ENCODE data around the gene NPTX2.
"Not testable (repeated sequence)": the region's sequence is repeated elsewhere in the genome, so short reads cannot be mapped to it uniquely, and the experiment has no call there.

Gene NPTX2, protein sequence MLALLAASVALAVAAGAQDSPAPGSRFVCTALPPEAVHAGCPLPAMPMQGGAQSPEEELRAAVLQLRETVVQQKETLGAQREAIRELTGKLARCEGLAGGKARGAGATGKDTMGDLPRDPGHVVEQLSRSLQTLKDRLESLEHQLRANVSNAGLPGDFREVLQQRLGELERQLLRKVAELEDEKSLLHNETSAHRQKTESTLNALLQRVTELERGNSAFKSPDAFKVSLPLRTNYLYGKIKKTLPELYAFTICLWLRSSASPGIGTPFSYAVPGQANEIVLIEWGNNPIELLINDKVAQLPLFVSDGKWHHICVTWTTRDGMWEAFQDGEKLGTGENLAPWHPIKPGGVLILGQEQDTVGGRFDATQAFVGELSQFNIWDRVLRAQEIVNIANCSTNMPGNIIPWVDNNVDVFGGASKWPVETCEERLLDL

GRCh38 chr7:98617051-98617959, at the start of gene NPTX2:
Gene NPTX2, plus strand, starts transcription at chr7:98617285. Its CDS starts 177 bp downstream, at chr7:98617462.
- Histone ChIP-seq H3K9ac (ENCODE audit: low read length) (no peak within 1 kb of the TSS), H3K4me3 (ENCODE audit: low read length) (peak within 1 kb of the TSS; percentile 8), H3K4me1 (ENCODE audit: control insufficient read depth, insufficient read depth, low read length) (no peaks in the 10 kb centered on the region), H3K27me3 (ENCODE audit: control insufficient read depth, insufficient read depth, low read length) (peaks cover 14% of the 10 kb centered on the region), H3K27ac (ENCODE audit: low read depth, low read length) (no peak within 1 kb of the TSS), H3K36me3 (ENCODE audit: control insufficient read depth, insufficient read depth, low read length) (no peaks in the 10 kb centered on the region)

DNA sequence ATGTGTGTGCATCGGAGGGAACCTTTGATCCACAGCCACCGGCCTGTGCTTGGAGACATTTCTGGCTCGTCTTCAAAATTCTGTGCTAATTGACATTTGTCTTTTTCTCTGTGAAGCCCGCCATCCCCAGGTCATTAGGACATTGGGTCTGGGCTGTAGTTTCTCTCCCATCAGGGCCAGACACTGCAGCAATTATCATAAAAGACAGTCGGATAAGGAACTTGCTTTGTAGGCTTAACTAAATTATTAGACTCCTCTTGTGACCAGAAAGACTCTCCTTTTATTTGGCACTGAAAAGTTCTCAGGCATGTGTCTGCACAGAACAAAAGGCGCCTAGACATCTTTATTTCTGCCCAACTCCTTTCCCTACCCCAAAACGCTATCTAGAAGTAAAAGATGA, 49.1 kb upstream of the NPTX2 start:
- no peaks in the 10 kb centered on the region for H3K27me3 ChIP-seq (ENCODE audit: control insufficient read depth, insufficient read depth, low read length)
- H3K27ac ChIP-seq (ENCODE audit: low read depth, low read length): no peak overlapping the region
- H3K36me3 ChIP-seq (ENCODE audit: control insufficient read depth, insufficient read depth, low read length): no peaks in the 10 kb centered on the region
- no peak overlapping the region for H3K9ac ChIP-seq (ENCODE audit: low read length)
- no peaks in the 10 kb centered on the region for H3K4me1 ChIP-seq (ENCODE audit: control insufficient read depth, insufficient read depth, low read length)
- H3K4me3 ChIP-seq (ENCODE audit: low read length): no peak overlapping the region

DNA sequence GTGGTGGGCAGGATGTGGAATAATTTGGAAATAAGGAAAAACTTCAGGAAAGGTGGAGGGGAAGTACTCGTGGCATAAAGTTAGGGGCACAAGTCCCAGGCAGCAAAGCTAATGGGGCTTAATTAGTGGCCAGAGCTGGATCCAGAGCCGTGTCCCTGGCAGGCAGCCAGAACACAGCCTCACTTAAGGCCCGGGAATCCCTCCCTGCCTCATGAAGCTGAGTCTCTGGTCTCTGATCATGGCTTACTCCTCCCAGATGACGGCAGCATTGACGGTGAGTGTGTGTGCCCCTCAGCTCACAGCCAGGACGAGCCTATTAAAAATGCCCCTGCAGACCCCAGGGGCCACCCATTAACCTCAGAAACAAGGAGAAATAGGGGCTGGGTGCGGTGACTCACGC, 48.2 kb upstream of the NPTX2 start:
- no peak overlapping the region for H3K4me3 ChIP-seq (ENCODE audit: low read length)
- no peaks in the 10 kb centered on the region for H3K4me1 ChIP-seq (ENCODE audit: control insufficient read depth, insufficient read depth, low read length)
- H3K27ac ChIP-seq (ENCODE audit: low read depth, low read length): no peak overlapping the region
- no peaks in the 10 kb centered on the region for H3K27me3 ChIP-seq (ENCODE audit: control insufficient read depth, insufficient read depth, low read length)
- no peak overlapping the region for H3K9ac ChIP-seq (ENCODE audit: low read length)
- H3K36me3 ChIP-seq (ENCODE audit: control insufficient read depth, insufficient read depth, low read length): no peaks in the 10 kb centered on the region

DNA sequence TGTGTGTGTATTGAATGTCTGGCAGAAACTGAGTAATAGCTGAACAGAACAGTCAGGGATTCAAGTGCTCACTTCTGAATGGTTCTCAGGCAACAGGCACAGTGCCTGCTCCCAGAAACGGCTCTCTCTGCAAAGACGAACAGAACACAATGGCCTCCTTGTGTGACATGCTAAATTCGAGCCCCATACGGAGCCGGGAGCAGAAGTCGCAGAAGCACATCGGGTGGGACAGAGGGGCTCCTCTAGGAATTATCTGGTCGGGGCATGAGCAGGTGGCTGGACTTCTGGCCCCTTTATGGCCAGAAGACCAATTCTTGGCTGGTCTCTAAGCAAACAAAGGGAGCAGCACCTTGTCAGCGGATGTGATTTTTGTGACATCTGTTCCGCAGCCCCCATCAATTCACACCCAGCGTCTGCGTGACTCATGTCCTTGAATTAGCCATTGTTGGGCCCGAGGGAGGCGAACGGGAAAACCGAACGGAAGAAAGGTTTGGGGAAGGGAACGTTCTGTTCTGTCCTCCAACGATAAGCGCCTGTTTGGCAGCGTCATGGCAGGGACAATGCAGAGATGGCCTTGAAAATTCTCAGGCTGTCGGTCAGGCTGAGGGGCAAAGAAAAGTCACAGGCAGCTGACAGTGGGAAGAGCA, 47.3 kb upstream of the NPTX2 start:
- Histone ChIP-seq H3K27me3 (ENCODE audit: control insufficient read depth, insufficient read depth, low read length) (no peaks in the 10 kb centered on the region), H3K4me3 (ENCODE audit: low read length) (no peak overlapping the region), H3K9ac (ENCODE audit: low read length) (no peak overlapping the region), H3K36me3 (ENCODE audit: control insufficient read depth, insufficient read depth, low read length) (no peaks in the 10 kb centered on the region), H3K4me1 (ENCODE audit: control insufficient read depth, insufficient read depth, low read length) (no peaks in the 10 kb centered on the region), H3K27ac (ENCODE audit: low read depth, low read length) (peak overlapping the region; percentile 55)

GRCh38 chr7:98571006-98571405, 46.1 kb upstream of the NPTX2 start:
- Histone ChIP-seq H3K27ac (ENCODE audit: low read depth, low read length) (no peak overlapping the region), H3K4me3 (ENCODE audit: low read length) (no peak overlapping the region), H3K4me1 (ENCODE audit: control insufficient read depth, insufficient read depth, low read length) (no peaks in the 10 kb centered on the region), H3K9ac (ENCODE audit: low read length) (no peak overlapping the region), H3K27me3 (ENCODE audit: control insufficient read depth, insufficient read depth, low read length) (no peaks in the 10 kb centered on the region), H3K36me3 (ENCODE audit: control insufficient read depth, insufficient read depth, low read length) (no peaks in the 10 kb centered on the region)

DNA sequence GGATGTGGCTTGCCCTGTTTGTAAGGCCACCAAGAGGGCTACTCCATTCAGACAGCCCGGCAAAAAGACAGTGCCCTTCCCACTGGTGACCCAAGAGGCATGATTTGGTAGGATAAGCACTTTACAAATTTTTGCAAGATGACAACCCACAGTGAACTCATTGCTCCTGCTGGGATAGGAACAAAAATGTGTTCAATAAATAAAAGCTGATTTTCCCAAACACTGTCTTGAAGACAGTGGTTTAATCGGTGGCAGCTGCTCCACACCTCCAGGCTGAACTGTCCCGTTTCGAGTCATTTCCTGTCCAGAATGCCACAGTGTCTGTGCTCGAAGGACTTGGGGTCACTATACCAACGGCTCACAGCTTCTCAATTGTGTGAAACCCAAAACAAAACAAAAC, 45.1 kb upstream of the NPTX2 start:
- Histone ChIP-seq H3K27me3 (ENCODE audit: control insufficient read depth, insufficient read depth, low read length) (no peaks in the 10 kb centered on the region), H3K36me3 (ENCODE audit: control insufficient read depth, insufficient read depth, low read length) (no peaks in the 10 kb centered on the region), H3K27ac (ENCODE audit: low read depth, low read length) (no peak overlapping the region), H3K4me3 (ENCODE audit: low read length) (no peak overlapping the region), H3K4me1 (ENCODE audit: control insufficient read depth, insufficient read depth, low read length) (no peaks in the 10 kb centered on the region), H3K9ac (ENCODE audit: low read length) (no peak overlapping the region)

DNA sequence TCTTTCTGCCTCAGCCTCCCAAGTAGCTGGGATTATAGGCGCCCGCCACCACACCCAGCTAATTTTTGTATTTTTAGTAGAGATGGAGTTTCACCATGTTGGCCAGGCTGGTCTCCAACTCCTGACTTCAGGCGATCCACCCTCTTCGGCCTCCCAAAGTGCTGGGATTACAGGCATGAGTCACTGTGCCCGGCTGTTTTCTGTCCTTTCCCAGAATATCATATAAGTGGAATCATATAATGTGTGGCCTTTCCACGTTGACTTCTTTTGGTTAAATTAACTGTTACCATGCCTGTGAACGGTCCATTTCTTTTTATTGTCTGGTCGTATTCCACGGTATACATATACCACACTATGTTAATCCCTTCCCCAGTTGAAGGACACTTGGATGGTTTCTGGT, 44.4 kb upstream of the NPTX2 start:
- not testable (repeated sequence) for H3K36me3 ChIP-seq (ENCODE audit: control insufficient read depth, insufficient read depth, low read length); H3K4me1 ChIP-seq (ENCODE audit: control insufficient read depth, insufficient read depth, low read length); H3K27me3 ChIP-seq (ENCODE audit: control insufficient read depth, insufficient read depth, low read length); H3K4me3 ChIP-seq (ENCODE audit: low read length); H3K9ac ChIP-seq (ENCODE audit: low read length); H3K27ac ChIP-seq (ENCODE audit: low read depth, low read length)

DNA sequence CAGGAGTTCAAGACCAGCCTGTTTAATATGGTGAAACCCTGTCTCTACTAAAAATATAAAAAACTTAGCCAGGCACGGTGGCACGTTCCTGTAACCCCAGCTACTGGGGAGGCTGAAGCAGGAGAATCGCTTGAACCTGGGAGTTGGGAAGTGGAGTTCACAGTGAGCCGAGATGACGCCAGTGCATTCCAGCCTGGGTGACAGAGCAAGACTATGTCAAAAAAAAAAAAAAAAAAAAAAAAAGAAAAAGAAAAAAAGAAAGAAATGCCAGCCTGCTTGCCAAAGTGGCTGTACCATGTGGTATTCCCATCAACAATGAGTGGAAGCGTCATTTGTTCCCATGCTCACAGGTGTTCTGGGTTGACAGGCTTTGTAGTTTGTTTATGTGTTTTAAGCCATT, 43.3 kb upstream of the NPTX2 start:
- H3K4me3 ChIP-seq (ENCODE audit: low read length): no peak overlapping the region
- H3K4me1 ChIP-seq (ENCODE audit: control insufficient read depth, insufficient read depth, low read length): no peaks in the 10 kb centered on the region
- no peak overlapping the region for H3K9ac ChIP-seq (ENCODE audit: low read length)
- H3K27me3 ChIP-seq (ENCODE audit: control insufficient read depth, insufficient read depth, low read length): no peaks in the 10 kb centered on the region
- H3K27ac ChIP-seq (ENCODE audit: low read depth, low read length): no peak overlapping the region
- no peaks in the 10 kb centered on the region for H3K36me3 ChIP-seq (ENCODE audit: control insufficient read depth, insufficient read depth, low read length)

DNA sequence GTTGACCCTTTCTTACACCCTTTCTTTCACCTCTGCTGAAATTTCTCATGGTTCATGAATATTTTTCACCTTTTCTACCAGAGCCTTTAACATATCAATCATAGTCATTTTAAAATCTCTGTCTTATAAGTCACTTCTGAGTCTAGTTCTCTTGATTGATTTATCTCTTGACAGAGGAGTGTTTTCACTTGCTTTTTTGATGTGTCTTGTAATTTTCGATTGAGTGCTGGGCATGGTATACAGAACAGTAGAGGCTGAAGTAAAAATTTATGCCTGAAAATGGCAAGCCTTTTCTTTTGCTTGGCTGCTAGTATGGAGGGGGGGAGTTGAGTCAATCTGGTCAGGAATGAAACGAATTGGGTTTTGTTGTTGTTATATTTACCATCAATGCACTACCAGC, 41.2 kb upstream of the NPTX2 start:
- Histone ChIP-seq H3K4me1 (ENCODE audit: control insufficient read depth, insufficient read depth, low read length) (no peaks in the 10 kb centered on the region), H3K27ac (ENCODE audit: low read depth, low read length) (no peak overlapping the region), H3K9ac (ENCODE audit: low read length) (no peak overlapping the region), H3K27me3 (ENCODE audit: control insufficient read depth, insufficient read depth, low read length) (no peaks in the 10 kb centered on the region), H3K4me3 (ENCODE audit: low read length) (no peak overlapping the region), H3K36me3 (ENCODE audit: control insufficient read depth, insufficient read depth, low read length) (no peaks in the 10 kb centered on the region)

GRCh38 chr7:98584830-98585229, 32.3 kb upstream of the NPTX2 start:
- no peaks in the 10 kb centered on the region for H3K4me1 ChIP-seq (ENCODE audit: control insufficient read depth, insufficient read depth, low read length)

DNA sequence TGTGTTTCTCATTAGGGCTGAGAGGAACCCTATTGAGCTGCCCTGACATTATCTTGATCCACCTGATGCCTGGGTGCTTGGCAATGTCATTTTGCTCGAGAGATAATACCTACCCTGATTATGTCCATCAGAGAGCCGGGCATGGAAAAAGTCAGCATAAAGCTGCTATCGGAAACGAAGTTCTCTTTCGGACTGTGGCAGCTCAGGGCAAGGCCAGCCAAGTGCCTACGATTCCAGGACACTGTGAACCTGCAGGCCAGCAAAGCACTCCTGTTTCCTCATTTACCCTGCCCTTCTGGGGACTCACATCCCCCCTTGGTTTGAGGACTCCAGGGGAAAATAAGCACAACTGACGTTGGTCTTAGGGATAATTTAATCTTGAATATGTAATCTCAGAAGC, 25.2 kb upstream of the NPTX2 start:
- no peaks in the 10 kb centered on the region for H3K4me1 ChIP-seq (ENCODE audit: control insufficient read depth, insufficient read depth, low read length)
- no peak overlapping the region for H3K27ac ChIP-seq (ENCODE audit: low read depth, low read length)
- H3K36me3 ChIP-seq (ENCODE audit: control insufficient read depth, insufficient read depth, low read length): no peaks in the 10 kb centered on the region
- no peak overlapping the region for H3K4me3 ChIP-seq (ENCODE audit: low read length)
- H3K9ac ChIP-seq (ENCODE audit: low read length): no peak overlapping the region
- no peaks in the 10 kb centered on the region for H3K27me3 ChIP-seq (ENCODE audit: control insufficient read depth, insufficient read depth, low read length)

More at GRCh38 chr7:98584830-98585229, 32.3 kb upstream of the NPTX2 start:
- H3K4me3 ChIP-seq (ENCODE audit: low read length): no peak overlapping the region
- H3K27ac ChIP-seq (ENCODE audit: low read depth, low read length): no peak overlapping the region
- H3K36me3 ChIP-seq (ENCODE audit: control insufficient read depth, insufficient read depth, low read length): no peaks in the 10 kb centered on the region
- no peak overlapping the region for H3K9ac ChIP-seq (ENCODE audit: low read length)
- H3K27me3 ChIP-seq (ENCODE audit: control insufficient read depth, insufficient read depth, low read length): no peaks in the 10 kb centered on the region

- Histone ChIP-seq H3K36me3 (ENCODE audit: control insufficient read depth, insufficient read depth, low read length) (no peaks in the 10 kb centered on the region), H3K27ac (ENCODE audit: low read depth, low read length) (no peak overlapping the region), H3K27me3 (ENCODE audit: control insufficient read depth, insufficient read depth, low read length) (no peaks in the 10 kb centered on the region), H3K9ac (ENCODE audit: low read length) (no peak overlapping the region), H3K4me1 (ENCODE audit: control insufficient read depth, insufficient read depth, low read length) (no peaks in the 10 kb centered on the region), H3K4me3 (ENCODE audit: low read length) (no peak overlapping the region)
These were observed 22.7 kb upstream of the NPTX2 start for GRCh38 chr7:98594348-98594747.

All from rectal smooth muscle tissue (tissue), 1 donor.